Measurements from ENCODE around the gene RAET1G. TPM values are rescaled to one million over a fixed set of nuclear protein-coding genes. Genes with fewer than 3 reads are reported as not detected.
A peak's percentile ranks its signal among the peaks of the same experiment; 100 is the strongest.
"Not testable (repeated sequence)": the region's sequence is repeated elsewhere in the genome, so short reads cannot be mapped to it uniquely, and the experiment has no call there.

Gene RAET1G
- total RNA-seq, 1 experiment from 2014 or later: not detected

- not testable (repeated sequence) for DNase-seq; H3K9me3 ChIP-seq (replicated peaks); H3K36me3 ChIP-seq; H3K4me3 ChIP-seq; H3K4me1 ChIP-seq; H3K27ac ChIP-seq; H3K27me3 ChIP-seq
These were observed 22.4 kb upstream of the RAET1G start for GRCh38 chr6:149945276-149945675.

GRCh38 chr6:149943321-149943720, 20.4 kb upstream of the RAET1G start:
- not testable (repeated sequence) for H3K27ac ChIP-seq; H3K4me1 ChIP-seq; H3K36me3 ChIP-seq; H3K9me3 ChIP-seq (replicated peaks); DNase-seq; H3K4me3 ChIP-seq
- H3K27me3 ChIP-seq: peaks cover 21% of the 10 kb centered on the region

- no peak for DNase-seq
- no peak overlapping the region for H3K27ac ChIP-seq
- peak overlapping the region; percentile 58 for H3K4me3 ChIP-seq
- H3K4me1 ChIP-seq: no peaks in the 10 kb centered on the region
- H3K9me3 ChIP-seq (replicated peaks): no peaks in the 10 kb centered on the region
- no peaks in the 10 kb centered on the region for H3K36me3 ChIP-seq
- H3K27me3 ChIP-seq: peaks cover 23% of the 10 kb centered on the region
These were observed 19.5 kb upstream of the RAET1G start for GRCh38 chr6:149942461-149942829.

- peak within 1 kb of the TSS; percentile 58 for H3K4me3 ChIP-seq
- no peaks in the 10 kb centered on the region for H3K4me1 ChIP-seq
- peak; percentile 90 to 91 for DNase-seq
- no peak within 1 kb of the TSS for H3K27ac ChIP-seq
- H3K27me3 ChIP-seq: peaks cover 23% of the 10 kb centered on the region
- no peaks in the 10 kb centered on the region for H3K9me3 ChIP-seq (replicated peaks)
- H3K36me3 ChIP-seq: no peaks in the 10 kb centered on the region
These were observed 18.9 kb upstream of the RAET1G start, which contains the start of gene ULBP2 for GRCh38 chr6:149941583-149942460. Gene ULBP2, plus strand, starts transcription at chr6:149942014. Its CDS starts 59 bp downstream, at chr6:149942073.

GRCh38 chr6:149940672-149940982, 17.7 kb upstream of the RAET1G start:
- Histone ChIP-seq H3K27ac (no peak overlapping the region), H3K9me3 (replicated peaks) (no peaks in the 10 kb centered on the region), H3K36me3 (no peaks in the 10 kb centered on the region), H3K4me1 (no peaks in the 10 kb centered on the region), H3K27me3 (peaks cover 23% of the 10 kb centered on the region), H3K4me3 (no peak overlapping the region)
- DNase-seq: no peak

- Histone ChIP-seq H3K9me3 (replicated peaks) (no peaks in the 10 kb centered on the region), H3K27me3 (peaks cover 23% of the 10 kb centered on the region), H3K27ac (no peak overlapping the region), H3K4me1 (no peaks in the 10 kb centered on the region), H3K4me3 (no peak overlapping the region), H3K36me3 (no peaks in the 10 kb centered on the region)
- DNase-seq: no peak
These were observed 17.2 kb upstream of the RAET1G start for GRCh38 chr6:149939909-149940671.

GRCh38 chr6:149939356-149939648, 16.4 kb upstream of the RAET1G start:
- DNase-seq: no peak
- H3K27me3 ChIP-seq: peaks cover 29% of the 10 kb centered on the region

GRCh38 chr6:149938571-149939355, 15.8 kb upstream of the RAET1G start:
- peak in 1 of 2 experiments; percentile 35 for DNase-seq
- H3K36me3 ChIP-seq: no peaks in the 10 kb centered on the region
- H3K9me3 ChIP-seq (replicated peaks): no peaks in the 10 kb centered on the region
- H3K27ac ChIP-seq: no peak overlapping the region
- H3K4me3 ChIP-seq: peak overlapping the region; percentile 48
- peaks cover 29% of the 10 kb centered on the region for H3K27me3 ChIP-seq
- no peaks in the 10 kb centered on the region for H3K4me1 ChIP-seq

More at GRCh38 chr6:149939356-149939648, 16.4 kb upstream of the RAET1G start:
- Histone ChIP-seq H3K4me3 (no peak overlapping the region; the same call in 1 of the 2 replicates), H3K27ac (no peak overlapping the region), H3K9me3 (replicated peaks) (no peaks in the 10 kb centered on the region), H3K36me3 (no peaks in the 10 kb centered on the region), H3K4me1 (no peaks in the 10 kb centered on the region)

- not testable (repeated sequence) for H3K36me3 ChIP-seq; H3K9me3 ChIP-seq (replicated peaks); H3K27ac ChIP-seq; DNase-seq; H3K4me1 ChIP-seq
- Histone ChIP-seq H3K4me3 (peak overlapping the region; percentile 48), H3K27me3 (peaks cover 33% of the 10 kb centered on the region)
These were observed 15.2 kb upstream of the RAET1G start for GRCh38 chr6:149938013-149938570.

- DNase-seq: no peak
- Histone ChIP-seq H3K9me3 (replicated peaks) (no peaks in the 10 kb centered on the region), H3K27me3 (peaks cover 33% of the 10 kb centered on the region), H3K4me1 (no peaks in the 10 kb centered on the region), H3K36me3 (no peaks in the 10 kb centered on the region), H3K4me3 (no peak overlapping the region), H3K27ac (no peak overlapping the region)
These were observed 13.8 kb upstream of the RAET1G start for GRCh38 chr6:149936743-149937142.

GRCh38 chr6:149935668-149936067, 12.7 kb upstream of the RAET1G start:
- Histone ChIP-seq H3K4me3 (no peak overlapping the region), H3K27me3 (peaks cover 37% of the 10 kb centered on the region), H3K9me3 (replicated peaks) (no peaks in the 10 kb centered on the region), H3K4me1 (no peaks in the 10 kb centered on the region), H3K36me3 (no peaks in the 10 kb centered on the region), H3K27ac (no peak overlapping the region)
- no peak for DNase-seq

GRCh38 chr6:149935246-149935645, 12.3 kb upstream of the RAET1G start:
- Histone ChIP-seq H3K4me1 (no peaks in the 10 kb centered on the region), H3K27ac (no peak overlapping the region), H3K36me3 (no peaks in the 10 kb centered on the region), H3K4me3 (no peak overlapping the region), H3K27me3 (peaks cover 35% of the 10 kb centered on the region), H3K9me3 (replicated peaks) (no peaks in the 10 kb centered on the region)
- DNase-seq: no peak

GRCh38 chr6:149934249-149935156, 11.6 kb upstream of the RAET1G start:
- Histone ChIP-seq H3K9me3 (replicated peaks) (no peaks in the 10 kb centered on the region), H3K27me3 (peaks cover 35% of the 10 kb centered on the region)
- DNase-seq: peak; percentile 64 to 87

GRCh38 chr6:149933461-149933860, 10.5 kb upstream of the RAET1G start:
- H3K4me3 ChIP-seq: no peak overlapping the region
- peaks cover 25% of the 10 kb centered on the region for H3K27me3 ChIP-seq
- no peak for DNase-seq
- H3K36me3 ChIP-seq: no peaks in the 10 kb centered on the region
- H3K27ac ChIP-seq: no peak overlapping the region
- H3K9me3 ChIP-seq (replicated peaks): no peaks in the 10 kb centered on the region
- H3K4me1 ChIP-seq: no peaks in the 10 kb centered on the region

More at GRCh38 chr6:149934249-149935156, 11.6 kb upstream of the RAET1G start:
- Histone ChIP-seq H3K4me1 (no peaks in the 10 kb centered on the region), H3K4me3 (no peak overlapping the region), H3K36me3 (no peaks in the 10 kb centered on the region), H3K27ac (no peak overlapping the region)

Data from SJCRH30 (cell line).